H1 (cell line): ENCODE measurements around the gene PLD3. TPM values are rescaled to one million over a fixed set of nuclear protein-coding genes. Genes with fewer than 3 reads are reported as not detected.

Source experiments
- CTCF ChIA-PET: fragments of 300-600 bp; sonication (Branson Sonifier 250); formaldehyde crosslinking; loops from one replicate; lab custom pipeline; 2021; ENCODE audit not compliant: partially characterized antibody; lab: Charles Lee
- POLR2A ChIA-PET: fragments of 300-600 bp; sonication (Branson Sonifier 250); formaldehyde crosslinking; loops from one replicate; lab custom pipeline; 2021; ENCODE audit warnings: inconsistent platforms; ENCODE audit not compliant: partially characterized antibody; lab: Charles Lee
- DNase-seq, 2 experiments: peaks; one replicate each; pipeline versions ENCODE4 v3.0.0 to v3.0.0-alpha.2; 2010 to 2022; ENCODE audit warnings: low spot score in 2 of 2, low read depth in 1 of 2, mixed read lengths in 1 of 2
- FAIRE-seq: peaks from 2 replicates; lab custom pipeline; 2011; peaks lifted over from hg19 to GRCh38; lab: Jason Lieb, UNC
- H2AFZ ChIP-seq: 2 replicates; pipeline ENCODE4 v1.8.1; 2012; ENCODE audit warnings: low read length, inconsistent platforms
- H2AK5ac ChIP-seq: 2 replicates; pipeline ENCODE4 v1.6.1; 2013; ENCODE audit warnings: low read depth, low read length
- H2BK120ac ChIP-seq: replicated peaks from 2 replicates; pipeline ENCODE3; 2013; ENCODE audit warnings: low read depth, low read length, inconsistent platforms
- H2BK12ac ChIP-seq: 2 replicates; pipeline ENCODE4 v1.6.1; 2013; ENCODE audit warnings: low read depth, low read length
- H2BK15ac ChIP-seq: 2 replicates; pipeline ENCODE4 v1.6.1; 2013; ENCODE audit warnings: low read length
- H2BK20ac ChIP-seq: 2 replicates; pipeline ENCODE4 v1.6.1; 2013; ENCODE audit warnings: low read length
- H2BK5ac ChIP-seq: 2 replicates; pipeline ENCODE4 v1.6.1; 2013; ENCODE audit warnings: low read depth, low read length
- H3K14ac ChIP-seq: 2 replicates; pipeline ENCODE4 v1.6.1; 2013; ENCODE audit warnings: inconsistent platforms; ENCODE audit not compliant: insufficient read length
- H3K18ac ChIP-seq: 2 replicates; pipeline ENCODE4 v1.6.1; 2013; ENCODE audit warnings: low read length; ENCODE audit errors: extremely low read depth
- H3K23ac ChIP-seq: 2 replicates; pipeline ENCODE4 v1.6.1; 2013; ENCODE audit warnings: inconsistent platforms; ENCODE audit not compliant: insufficient read length
- H3K23me2 ChIP-seq: 2 replicates; pipeline ENCODE4 v1.6.1; 2013; ENCODE audit warnings: low read depth, low read length
- H3K27ac ChIP-seq: 2 replicates; pipeline ENCODE4 v1.6.1; 2011; ENCODE audit warnings: low read depth, low read length, inconsistent platforms
- H3K27me3 ChIP-seq, 4 experiments: replicated peaks in 1 of 4; 1 replicate in 1 of 4; 2 replicates in 3 of 4; pipeline versions ENCODE4 v1.6.1 to v1.8.1; 2011 to 2013; ENCODE audit warnings: low read length in 3 of 4, mild to moderate bottlenecking in 3 of 4, inconsistent platforms in 2 of 4, mixed read lengths in 2 of 4, moderate library complexity in 1 of 4; ENCODE audit not compliant: control insufficient read depth in 3 of 4, insufficient read depth in 3 of 4; ENCODE audit errors: extremely low read depth in 1 of 4
- H3K36me3 ChIP-seq, 4 experiments: 2 replicates each; pipeline versions ENCODE4 v1.6.1 to v1.8.1; 2011 to 2013; ENCODE audit warnings: mild to moderate bottlenecking in 4 of 4, low read length in 3 of 4, moderate library complexity in 2 of 4, control low read depth in 1 of 4, inconsistent platforms in 1 of 4; ENCODE audit not compliant: insufficient read depth in 4 of 4, control insufficient read depth in 2 of 4
- H3K4ac ChIP-seq: replicated peaks from 2 replicates; pipeline ENCODE3; 2013; ENCODE audit warnings: low read length, low read depth, mixed read lengths, inconsistent platforms; ENCODE audit not compliant: insufficient read length
- H3K4me1 ChIP-seq, 4 experiments: replicated peaks in 1 of 4; 1 replicate in 1 of 4; 2 replicates in 3 of 4; pipeline versions ENCODE4 v1.6.1 to v1.8.1; 2011 to 2013; ENCODE audit warnings: low read length in 3 of 4, inconsistent platforms in 2 of 4, mixed read lengths in 1 of 4; ENCODE audit not compliant: insufficient read depth in 4 of 4, control insufficient read depth in 3 of 4
- H3K4me2 ChIP-seq, 2 experiments: 2 replicates each; pipeline versions ENCODE4 v1.6.1 to v1.8.1; 2011 to 2013; ENCODE audit warnings: low read depth in 2 of 2, low read length in 2 of 2, control low read depth in 1 of 2, inconsistent platforms in 1 of 2, mild to moderate bottlenecking in 1 of 2; ENCODE audit not compliant: insufficient read depth in 1 of 2
- H3K4me3 ChIP-seq, 4 experiments: fragments of 200-600, 300-600 bp in 1 of 4; sonication (generic), shearing (Covaris generic), sonication (Bioruptor Twin) in 1 of 4; 2 replicates each; pipeline versions ENCODE4 v1.5.1 to v1.8.1; 2011 to 2016; ENCODE audit warnings: low read length in 4 of 4, low read depth in 3 of 4, control low read depth in 2 of 4, inconsistent platforms in 2 of 4, mild to moderate bottlenecking in 2 of 4, mixed read lengths in 1 of 4, moderate library complexity in 1 of 4; ENCODE audit not compliant: insufficient read depth in 2 of 4; ENCODE audit errors: extremely low read depth in 1 of 4
- H3K56ac ChIP-seq: replicated peaks from 2 replicates; pipeline ENCODE3; 2013; ENCODE audit warnings: low read depth, mild to moderate bottlenecking, mixed read lengths, low read length, inconsistent platforms; ENCODE audit not compliant: insufficient read length
- H3K79me1 ChIP-seq: 2 replicates; pipeline ENCODE4 v1.6.1; 2013; ENCODE audit warnings: low read depth, low read length, control low read depth
- H3K79me2 ChIP-seq, 2 experiments: 2 replicates each; pipeline versions ENCODE4 v1.6.1 to v1.8.1; 2012 to 2013; ENCODE audit warnings: low read length in 2 of 2, mild to moderate bottlenecking in 2 of 2, inconsistent platforms in 1 of 2; ENCODE audit not compliant: insufficient read depth in 2 of 2, control insufficient read depth in 1 of 2
- H3K9ac ChIP-seq, 4 experiments: replicated peaks in 1 of 4; 1 replicate in 1 of 4; 2 replicates in 3 of 4; pipeline versions ENCODE4 v1.6.1 to v1.8.1; 2011 to 2013; ENCODE audit warnings: low read depth in 3 of 4, low read length in 3 of 4, control low read depth in 2 of 4, mild to moderate bottlenecking in 2 of 4, moderate library complexity in 2 of 4, inconsistent platforms in 1 of 4; ENCODE audit errors: extremely low read depth in 1 of 4
- H3K9me3 ChIP-seq, 2 experiments: 2 replicates each; pipeline versions ENCODE4 v1.6.1 to v1.8.1; 2012 to 2013; ENCODE audit warnings: mild to moderate bottlenecking in 2 of 2, moderate library complexity in 2 of 2, control low read depth in 1 of 2, inconsistent platforms in 1 of 2, low read depth in 1 of 2, low read length in 1 of 2, mixed read lengths in 1 of 2; ENCODE audit not compliant: insufficient read depth in 2 of 2
- H4K20me1 ChIP-seq, 2 experiments: replicated peaks in 1 of 2; 2 replicates each; pipeline versions ENCODE3 to v1.8.1; 2011 to 2013; ENCODE audit warnings: inconsistent platforms in 2 of 2, low read length in 2 of 2, mild to moderate bottlenecking in 1 of 2; ENCODE audit not compliant: insufficient read depth in 2 of 2, control insufficient read depth in 1 of 2
- H4K5ac ChIP-seq: 2 replicates; pipeline ENCODE4 v1.6.1; 2013; ENCODE audit warnings: low read length, low read depth, mixed read lengths, inconsistent platforms; ENCODE audit not compliant: insufficient read length
- H4K8ac ChIP-seq: 2 replicates; pipeline ENCODE4 v1.8.0; 2013; ENCODE audit warnings: mild to moderate bottlenecking, moderate library complexity, low read length, inconsistent platforms; ENCODE audit not compliant: insufficient read depth; ENCODE audit errors: extremely low read depth
- H4K91ac ChIP-seq: replicated peaks from 2 replicates; pipeline ENCODE3; 2013; ENCODE audit warnings: low read length, mixed read lengths, inconsistent platforms; ENCODE audit not compliant: insufficient read length
- ASH2L ChIP-seq: fragments of 200-600, 300-600 bp; sonication (generic); IDR thresholded peaks from one replicate; pipeline ENCODE4 v1.7.1; 2017; ENCODE audit warnings: low read length
- CHD2 ChIP-seq: IDR thresholded peaks from 2 replicates; pipeline ENCODE4 v1.6.1; 2012; ENCODE audit warnings: low read length, improper control_type of control experiment
- CTBP2 ChIP-seq: IDR thresholded peaks from 2 replicates; pipeline ENCODE4 v1.7.0; 2011; ENCODE audit warnings: borderline replicate concordance, mild to moderate bottlenecking, moderate library complexity, mixed read lengths, low read length; ENCODE audit not compliant: insufficient read depth, insufficient read length
- GTF2F1 ChIP-seq: IDR thresholded peaks from 2 replicates; pipeline ENCODE4 v1.6.1; 2012; ENCODE audit warnings: low read depth, low read length, improper control_type of control experiment, borderline replicate concordance
- KDM1A ChIP-seq: fragments of 200-600, 300-600 bp; sonication (generic); IDR thresholded peaks from 2 replicates; pipeline ENCODE4 v1.7.1; 2016; ENCODE audit warnings: mild to moderate bottlenecking, low read length, borderline replicate concordance
- NANOG ChIP-seq: IDR thresholded peaks from 2 replicates; pipeline ENCODE4 v1.6.1; 2011; ENCODE audit warnings: low read length, low read depth, mild to moderate bottlenecking, inconsistent platforms; ENCODE audit not compliant: insufficient read depth, poor library complexity, severe bottlenecking
- POLR2AphosphoS5 ChIP-seq: IDR thresholded peaks from 2 replicates; pipeline ENCODE4 v1.6.1; 2011; ENCODE audit warnings: low read depth, low read length
- RAD21 ChIP-seq, 2 experiments: IDR thresholded peaks in 1 of 2; conservative IDR thresholded peaks in 1 of 2; 2 replicates each; pipeline ENCODE4 v1.6.1; 2011; ENCODE audit warnings: low read depth in 2 of 2, low read length in 2 of 2, improper control_type of control experiment in 1 of 2, inconsistent platforms in 1 of 2, mild to moderate bottlenecking in 1 of 2, moderate library complexity in 1 of 2
- RFX5 ChIP-seq: IDR thresholded peaks from 2 replicates; pipeline ENCODE4 v1.6.1; 2011; ENCODE audit warnings: low read depth, low read length, improper control_type of control experiment, borderline replicate concordance
- SIN3A ChIP-seq, 2 experiments: IDR thresholded peaks in 1 of 2; conservative IDR thresholded peaks in 1 of 2; 2 replicates each; pipeline ENCODE4 v1.6.1; 2011 to 2012; ENCODE audit warnings: low read length in 2 of 2, improper control_type of control experiment in 1 of 2, low read depth in 1 of 2, mild to moderate bottlenecking in 1 of 2
- SIX5 ChIP-seq: IDR thresholded peaks from 2 replicates; pipeline ENCODE4 v1.6.1; 2011; ENCODE audit warnings: mild to moderate bottlenecking, low read depth, low read length
- SP2 ChIP-seq: IDR thresholded peaks from 2 replicates; pipeline ENCODE4 v1.6.1; 2012; ENCODE audit warnings: mild to moderate bottlenecking, low read length, inconsistent platforms
- SP4 ChIP-seq: IDR thresholded peaks from 2 replicates; pipeline ENCODE4 v1.6.1; 2012; ENCODE audit warnings: low read length, inconsistent platforms
- TBP ChIP-seq: IDR thresholded peaks from 2 replicates; pipeline ENCODE4 v1.6.1; 2011; ENCODE audit warnings: low read depth, low read length, improper control_type of control experiment
- TEAD4 ChIP-seq: IDR thresholded peaks from 2 replicates; pipeline ENCODE4 v1.6.1; 2012; ENCODE audit warnings: low read depth, low read length, inconsistent platforms, mixed read lengths
- WGBS, 2 experiments: shearing (Covaris generic) in 1 of 2; methylation state at CpG; one replicate each; pipeline versions ENCODE4 v1.1.6 to v1.1.7; 2013 to 2015; ENCODE audit warnings: low lambda C conversion rate in 2 of 2, mixed read lengths in 2 of 2, inconsistent platforms in 1 of 2, low coverage in 1 of 2, missing lambda C conversion rate in 1 of 2; ENCODE audit not compliant: insufficient replicate concordance in 2 of 2, insufficient coverage in 1 of 2, insufficient read length in 1 of 2; ENCODE audit errors: extremely low coverage in 1 of 2, missing lambda C conversion rate in 1 of 2; 5-methylcytosine and 5-hydroxymethylcytosine counted together
- polyA plus RNA-seq, 7 experiments: library from polyadenylated mRNA; depleted of rRNA in 3 of 7; stranded (reverse) in 5 of 7; unstranded in 2 of 7; fragments of >200 nt in 5 of 7; fragments of 200-250 nt in 2 of 7; gene quantifications; 1 replicate in 5 of 7; 2 replicates in 1 of 7; 4 replicates in 1 of 7; pipeline versions ENCODE4 v1.2.1 to v1.2.3, GENCODE V29; 2011 to 2013; ENCODE audit warnings: missing spikeins in 2 of 7, mixed read lengths in 2 of 7
- total RNA-seq: library from RNA; stranded (reverse); fragmentation: NEBNext Ultra II Directional; extraction: Animal tissue kit (Norgen Biotek cat#: 25700); gene quantifications from 2 replicates; pipeline ENCODE4 v1.2.1, GENCODE V29; 2021

The PLD3 gene
- total and polyA plus RNA-seq, 2 of the 8 experiments (the other 6 are each of a cell fraction or from before 2014, with no cell fraction given), result 180 to 543 TPM

DNA sequence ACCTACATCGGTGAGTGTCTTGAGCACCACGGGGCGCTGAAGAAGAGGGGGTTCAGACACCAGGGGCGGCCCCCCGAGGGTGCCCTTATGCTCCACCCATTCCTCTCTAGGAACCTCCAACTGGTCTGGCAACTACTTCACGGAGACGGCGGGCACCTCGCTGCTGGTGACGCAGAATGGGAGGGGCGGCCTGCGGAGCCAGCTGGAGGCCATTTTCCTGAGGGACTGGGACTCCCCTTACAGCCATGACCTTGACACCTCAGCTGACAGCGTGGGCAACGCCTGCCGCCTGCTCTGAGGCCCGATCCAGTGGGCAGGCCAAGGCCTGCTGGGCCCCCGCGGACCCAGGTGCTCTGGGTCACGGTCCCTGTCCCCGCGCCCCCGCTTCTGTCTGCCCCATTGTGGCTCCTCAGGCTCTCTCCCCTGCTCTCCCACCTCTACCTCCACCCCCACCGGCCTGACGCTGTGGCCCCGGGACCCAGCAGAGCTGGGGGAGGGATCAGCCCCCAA, 29.4 kb downstream of the PLD3 start:
- no peak overlapping the region for H4K5ac ChIP-seq
- H2BK12ac ChIP-seq, result no peak overlapping the region
- H3K36me3 ChIP-seq, result peaks cover 6 to 28% (median 21%) of the 10 kb centered on the region in 4 experiments
- no peak overlapping the region for H3K27ac ChIP-seq
- no peak overlapping the region for H2BK120ac ChIP-seq
- H2BK15ac ChIP-seq, result no peak overlapping the region
- no peak overlapping the region for H3K4me2 ChIP-seq
- H3K79me1 ChIP-seq, result no peaks in the 10 kb centered on the region
- FAIRE-seq (no peak), DNase-seq (no peak)
- H3K9me3 ChIP-seq, result no peaks in the 10 kb centered on the region
- no peak overlapping the region for H3K14ac ChIP-seq
- no peak overlapping the region for H3K4me3 ChIP-seq
- no peak overlapping the region for H2AFZ ChIP-seq
- no peak overlapping the region for H2AK5ac ChIP-seq
- no peak overlapping the region for H3K56ac ChIP-seq
- no peaks in the 10 kb centered on the region for H3K27me3 ChIP-seq
- H3K4ac ChIP-seq, result no peak overlapping the region
- H2BK5ac ChIP-seq, result no peak overlapping the region
- ChIA-PET POLR2A (interaction anchor here (1.3 kb wide), 1 partner anchor 11 kb away, joined by 3 read pairs; no protein-coding TSS in a partner anchor), CTCF (no interaction called here)
- WGBS, 2 experiments, result 88% methylated on average over 23 of the region's 25 CpGs; no CpG with 5 or more reads in 1 of the 2 experiments
- H3K4me1 ChIP-seq, result no peaks in the 10 kb centered on the region
- no peaks in the 10 kb centered on the region for H3K79me2 ChIP-seq
- H4K20me1 ChIP-seq, result peaks cover 0 to 12% of the 10 kb centered on the region in 2 experiments
- no peaks in the 10 kb centered on the region for H3K23me2 ChIP-seq
- H2BK20ac ChIP-seq, result no peak overlapping the region
- no peak overlapping the region for H4K8ac ChIP-seq
- H3K23ac ChIP-seq, result no peak overlapping the region
- H3K9ac ChIP-seq, result no peak overlapping the region
- H3K18ac ChIP-seq, result no peak overlapping the region
- H4K91ac ChIP-seq, result no peak overlapping the region
- TF ChIP-seq POLR2AphosphoS5 (no peak), CTBP2 (no peak), GTF2F1 (no peak), TEAD4 (no peak), TBP (no peak), NANOG (no peak), SIX5 (no peak), SIN3A (conservative IDR thresholded peaks at IDR 0.05 in 1 of 2, IDR thresholded peaks at IDR 0.05 in 1 of 2; ENCODE audit: low read depth in 1 of 2, low read length in 2 of 2) (no peak), SP2 (no peak), SP4 (no peak), KDM1A (no peak), CHD2 (no peak), RFX5 (no peak), ASH2L (no peak), RAD21 (IDR thresholded peaks at IDR 0.05 in 1 of 2, conservative IDR thresholded peaks at IDR 0.05 in 1 of 2; ENCODE audit: low read depth in 2 of 2, low read length in 2 of 2) (no peak)
